ENCODE results near the gene AGPAT4. TPM values are rescaled to one million over a fixed set of nuclear protein-coding genes. Genes with fewer than 3 reads are reported as not detected.

The AGPAT4 gene
- total RNA-seq, 3 donors from 2014 or later = 4.6 to 10.5 (median 6.2) TPM

- no peak for DNase-seq (ENCODE audit: low spot score in 2 of 2)
- no peaks in the 10 kb centered on the region for H3K36me3 ChIP-seq
- H3K27me3 ChIP-seq = no peaks in the 10 kb centered on the region
- TF ChIP-seq, protein P1, sequence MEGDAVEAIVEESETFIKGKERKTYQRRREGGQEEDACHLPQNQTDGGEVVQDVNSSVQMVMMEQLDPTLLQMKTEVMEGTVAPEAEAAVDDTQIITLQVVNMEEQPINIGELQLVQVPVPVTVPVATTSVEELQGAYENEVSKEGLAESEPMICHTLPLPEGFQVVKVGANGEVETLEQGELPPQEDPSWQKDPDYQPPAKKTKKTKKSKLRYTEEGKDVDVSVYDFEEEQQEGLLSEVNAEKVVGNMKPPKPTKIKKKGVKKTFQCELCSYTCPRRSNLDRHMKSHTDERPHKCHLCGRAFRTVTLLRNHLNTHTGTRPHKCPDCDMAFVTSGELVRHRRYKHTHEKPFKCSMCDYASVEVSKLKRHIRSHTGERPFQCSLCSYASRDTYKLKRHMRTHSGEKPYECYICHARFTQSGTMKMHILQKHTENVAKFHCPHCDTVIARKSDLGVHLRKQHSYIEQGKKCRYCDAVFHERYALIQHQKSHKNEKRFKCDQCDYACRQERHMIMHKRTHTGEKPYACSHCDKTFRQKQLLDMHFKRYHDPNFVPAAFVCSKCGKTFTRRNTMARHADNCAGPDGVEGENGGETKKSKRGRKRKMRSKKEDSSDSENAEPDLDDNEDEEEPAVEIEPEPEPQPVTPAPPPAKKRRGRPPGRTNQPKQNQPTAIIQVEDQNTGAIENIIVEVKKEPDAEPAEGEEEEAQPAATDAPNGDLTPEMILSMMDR (IDR thresholded peaks at IDR 0.05) = no peak
- no peaks in the 10 kb centered on the region for H3K4me1 ChIP-seq
- H3K9me3 ChIP-seq = no peaks in the 10 kb centered on the region
- H3K4me3 ChIP-seq = no peak overlapping the region
- no peak overlapping the region for H3K27ac ChIP-seq
- intact Hi-C loops (cut with DNase I; ENCODE audit: low total_unique reads) = no loop called here
Measured at GRCh38 chr6:161261325-161261724, 12.5 kb downstream of the AGPAT4 start.

DNA sequence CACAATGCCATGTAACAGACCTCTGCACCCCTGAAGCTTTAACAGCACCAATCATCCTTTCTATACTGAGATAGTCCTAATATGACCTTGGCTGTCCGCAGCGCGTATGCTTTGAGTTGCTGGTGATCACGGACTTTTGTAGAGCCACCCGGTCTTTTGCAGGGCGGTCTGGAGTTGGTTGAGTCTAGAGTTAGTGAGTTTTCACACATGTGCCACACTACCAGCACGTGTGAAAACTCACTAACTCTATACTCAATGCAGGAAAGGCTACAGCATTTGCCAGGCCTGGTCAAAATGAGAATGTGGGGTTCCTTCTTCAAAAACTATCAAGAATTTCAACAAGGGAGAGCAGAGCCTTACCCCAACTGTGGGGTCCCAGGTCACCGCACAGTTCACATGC lies 14.6 kb downstream of the AGPAT4 start:
- Histone ChIP-seq H3K27ac (no peak overlapping the region), H3K36me3 (no peaks in the 10 kb centered on the region), H3K4me3 (no peak overlapping the region), H3K4me1 (no peaks in the 10 kb centered on the region), H3K9me3 (no peaks in the 10 kb centered on the region), H3K27me3 (no peaks in the 10 kb centered on the region)
- no peak for DNase-seq (ENCODE audit: low spot score in 2 of 2)
- intact Hi-C loops (cut with DNase I; ENCODE audit: low total_unique reads) = no loop called here
- TF ChIP-seq POLR2A (IDR thresholded peaks at IDR 0.05) = no peak
- TF ChIP-seq, protein P1 (IDR thresholded peaks at IDR 0.05) = no peak
- no peak for TF ChIP-seq POLR2AphosphoS5 (IDR thresholded peaks at IDR 0.05)

GRCh38 chr6:161257793-161258457 lies 15.9 kb downstream of the AGPAT4 start:
- H3K4me1 ChIP-seq = no peaks in the 10 kb centered on the region
- no peak for DNase-seq (ENCODE audit: low spot score in 2 of 2)
- H3K27ac ChIP-seq = peak overlapping the region; percentile 3 to 29
- no peaks in the 10 kb centered on the region for H3K9me3 ChIP-seq
- no peaks in the 10 kb centered on the region for H3K36me3 ChIP-seq
- H3K27me3 ChIP-seq = no peaks in the 10 kb centered on the region
- intact Hi-C loops (cut with DNase I; ENCODE audit: low total_unique reads) = no loop called here
- H3K4me3 ChIP-seq = no peak overlapping the region
- TF ChIP-seq POLR2A (IDR thresholded peaks at IDR 0.05) (no peak), POLR2AphosphoS5 (IDR thresholded peaks at IDR 0.05) (no peak)
- TF ChIP-seq, protein P1 (IDR thresholded peaks at IDR 0.05) = no peak

GRCh38 chr6:161256407-161256806 lies 17.5 kb downstream of the AGPAT4 start:
- no peaks in the 10 kb centered on the region for H3K36me3 ChIP-seq
- no peaks in the 10 kb centered on the region for H3K4me1 ChIP-seq
- no peaks in the 10 kb centered on the region for H3K27me3 ChIP-seq
- intact Hi-C loops (cut with DNase I; ENCODE audit: low total_unique reads) = no loop called here
- no peak overlapping the region for H3K4me3 ChIP-seq
- DNase-seq (ENCODE audit: low spot score in 2 of 2) = no peak
- no peak overlapping the region for H3K27ac ChIP-seq
- TF ChIP-seq POLR2AphosphoS5 (IDR thresholded peaks at IDR 0.05) (no peak), POLR2A (IDR thresholded peaks at IDR 0.05) (no peak)
- TF ChIP-seq, protein P1 (IDR thresholded peaks at IDR 0.05) = no peak
- H3K9me3 ChIP-seq = no peaks in the 10 kb centered on the region

DNA sequence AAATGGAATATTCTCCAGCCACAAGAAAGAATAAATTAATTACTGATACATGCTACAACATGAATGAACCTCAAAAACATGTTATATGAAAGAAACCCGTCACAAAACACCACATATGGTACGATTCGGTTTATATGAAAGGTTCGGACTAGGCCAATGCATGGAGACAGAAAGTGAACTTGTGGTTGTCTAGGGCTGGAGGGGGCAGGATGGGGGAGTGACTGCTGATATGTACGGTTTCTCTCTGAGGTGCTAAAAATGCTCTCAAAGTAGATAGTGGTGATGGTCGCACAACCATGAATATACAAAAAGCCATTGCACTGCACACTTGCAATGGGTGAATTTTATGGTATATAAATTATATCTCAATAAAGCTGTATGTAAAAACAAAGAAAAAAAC lies 18.3 kb downstream of the AGPAT4 start:
- DNase-seq (ENCODE audit: low spot score in 2 of 2) = no peak
- intact Hi-C loops (cut with DNase I; ENCODE audit: low total_unique reads) = no loop called here
- TF ChIP-seq POLR2A (IDR thresholded peaks at IDR 0.05) = no peak
- no peak for TF ChIP-seq POLR2AphosphoS5 (IDR thresholded peaks at IDR 0.05)
- TF ChIP-seq, protein P1 (IDR thresholded peaks at IDR 0.05) = no peak

More for the DNA sequence above, 18.3 kb downstream of the AGPAT4 start:
- H3K4me3 ChIP-seq = no peak overlapping the region
- H3K27me3 ChIP-seq = no peaks in the 10 kb centered on the region
- H3K36me3 ChIP-seq = no peaks in the 10 kb centered on the region
- H3K9me3 ChIP-seq = no peaks in the 10 kb centered on the region
- H3K27ac ChIP-seq = no peak overlapping the region
- H3K4me1 ChIP-seq = no peaks in the 10 kb centered on the region

Measured in breast epithelium (tissue), 4 donors.